K562 (cell line): Measurements from ENCODE around the gene ITM2B. TPM values are rescaled to one million over a fixed set of nuclear protein-coding genes. Genes with fewer than 3 reads are reported as not detected.

Experiments
- ATAC-seq: fragments of 200-7000 bp; cut with Tn5 transposase; 3 replicates; pipeline ENCODE4 v1.9.1; 2020; ENCODE audit warnings: moderate library complexity
- BruUV-seq: library from RNA; stranded (reverse); fragments of 400-500 nt; replicated peaks from 2 replicates; lab custom pipeline; 2021; lab: Mats Ljungman, UMichigan
- CTCF ChIA-PET: fragments of 300-600 bp; formaldehyde crosslinking; extraction: SDS; loops from one replicate; lab custom pipeline; 2021; ENCODE audit warnings: low intra/inter-chr PET ratio; lab: Yijun Ruan, JAX
- POLR2A ChIA-PET: fragments of 300-600, 350-650 bp; sonication (Branson Sonifier 250); formaldehyde crosslinking; extraction: SDS; loops from one replicate; lab custom pipeline; 2021; ENCODE audit warnings: antibody characterized with exemption, inconsistent platforms; lab: Yijun Ruan, JAX
- DNase-seq, 4 experiments: peaks; one replicate each; pipeline versions ENCODE4 v3.0.0 to v3.0.0-alpha.2; 2011 to 2018; ENCODE audit warnings: low spot score in 3 of 4, mixed read lengths in 3 of 4; ENCODE audit errors: extremely low read depth in 1 of 4
- FAIRE-seq: peaks from 2 replicates; lab custom pipeline; 2011; peaks lifted over from hg19 to GRCh38; lab: Jason Lieb, UNC
- H2AFZ ChIP-seq: 2 replicates; pipeline ENCODE4 v1.6.0; 2011; ENCODE audit warnings: low read depth, low read length, control low read depth, inconsistent platforms
- H3K27ac ChIP-seq: fragments of 200-600 bp; 3 replicates; pipeline ENCODE4 v1.8.0; 2011; ENCODE audit warnings: low read depth, mild to moderate bottlenecking, control low read depth, inconsistent platforms, low read length, moderate library complexity, mixed read lengths; ENCODE audit errors: extremely low read depth
- H3K27me3 ChIP-seq, 2 experiments: fragments of 300-600 bp in 1 of 2; 2 replicates in 1 of 2; 3 replicates in 1 of 2; pipeline versions ENCODE4 v1.6.0 to v1.8.0; 2011; ENCODE audit warnings: inconsistent platforms in 2 of 2, low read length in 2 of 2, mild to moderate bottlenecking in 1 of 2, mixed read lengths in 1 of 2, moderate library complexity in 1 of 2; ENCODE audit not compliant: control insufficient read depth in 2 of 2, insufficient read depth in 2 of 2
- H3K36me3 ChIP-seq: fragments of 300-600 bp; 3 replicates; pipeline ENCODE4 v1.8.0; 2011; ENCODE audit warnings: mild to moderate bottlenecking, low read length, inconsistent platforms; ENCODE audit not compliant: control insufficient read depth, insufficient read depth
- H3K4me1 ChIP-seq, 2 experiments: fragments of 200-600 bp in 1 of 2; replicated peaks in 1 of 2; 2 replicates in 1 of 2; 3 replicates in 1 of 2; pipeline versions ENCODE4 v1.5.1 to v1.8.0; 2011; ENCODE audit warnings: inconsistent platforms in 2 of 2, low read length in 2 of 2, mild to moderate bottlenecking in 1 of 2, mixed read lengths in 1 of 2, moderate library complexity in 1 of 2; ENCODE audit not compliant: control insufficient read depth in 2 of 2, insufficient read depth in 2 of 2
- H3K4me2 ChIP-seq: 2 replicates; pipeline ENCODE4 v1.6.1; 2011; ENCODE audit warnings: low read length, control low read depth, inconsistent platforms, mixed read lengths; ENCODE audit not compliant: insufficient read depth
- H3K4me3 ChIP-seq: fragments of 200-600 bp; sonication (generic), shearing (Covaris generic); 2 replicates; pipeline ENCODE4 v1.5.1; 2016; ENCODE audit warnings: control low read depth, inconsistent platforms
- H3K79me2 ChIP-seq: fragments of 200-600 bp; 3 replicates; pipeline ENCODE4 v1.8.0; 2011; ENCODE audit warnings: low read length, inconsistent platforms; ENCODE audit not compliant: control insufficient read depth, insufficient read depth
- H3K9ac ChIP-seq, 2 experiments: 2 replicates each; pipeline versions ENCODE4 v1.6.0 to v1.6.1; 2011; ENCODE audit warnings: low read depth in 2 of 2, low read length in 2 of 2, control low read depth in 1 of 2, inconsistent platforms in 1 of 2, mild to moderate bottlenecking in 1 of 2, mixed read lengths in 1 of 2; ENCODE audit not compliant: insufficient read depth in 1 of 2
- H3K9me1 ChIP-seq: one replicate; pipeline ENCODE4 v1.6.0; 2011; ENCODE audit warnings: inconsistent platforms, mild to moderate bottlenecking, low read length, moderate library complexity; ENCODE audit not compliant: control insufficient read depth, insufficient read depth
- H3K9me3 ChIP-seq: replicated peaks from 2 replicates; pipeline ENCODE4 v1.5.1; 2011; ENCODE audit warnings: low read depth, low read length, inconsistent platforms; ENCODE audit not compliant: control insufficient read depth, insufficient read depth
- H4K20me1 ChIP-seq: replicated peaks from 2 replicates; pipeline ENCODE4 v1.6.1; 2011; ENCODE audit warnings: low read length, inconsistent platforms, mixed read lengths; ENCODE audit not compliant: control insufficient read depth, insufficient read depth
- CHD4 ChIP-seq: fragments of 200-600 bp; sonication (generic); IDR thresholded peaks from 3 replicates; pipeline ENCODE4 v1.6.1; 2012; ENCODE audit warnings: low read depth, mild to moderate bottlenecking, mixed read lengths, low read length, inconsistent platforms; ENCODE audit not compliant: insufficient read depth, insufficient replicate concordance, poor library complexity, severe bottlenecking
- EGR1 ChIP-seq: fragments of 450-650 bp; conservative IDR thresholded peaks from 2 replicates; pipeline ENCODE4 v1.6.1; 2017; ENCODE audit warnings: mild to moderate bottlenecking
- NELFE ChIP-seq: IDR thresholded peaks from 2 replicates; pipeline ENCODE4 v1.6.1; 2011; ENCODE audit warnings: mild to moderate bottlenecking; ENCODE audit not compliant: insufficient read depth, insufficient read length
- PTBP1 ChIP-seq: fragments of 200-400 bp; formaldehyde crosslinking; IDR thresholded peaks from 2 replicates; pipeline ENCODE4 v1.6.1; 2017; ENCODE audit warnings: low read depth, low read length
- RFX7 ChIP-seq: fragments of 250-450 bp; sonication (Bioruptor Pico); IDR thresholded peaks from 2 replicates; pipeline ENCODE4 v1.5.1; 2021; ENCODE audit warnings: mild to moderate bottlenecking
- SIRT6 ChIP-seq: IDR thresholded peaks from one replicate; pipeline ENCODE4 v1.6.1; 2012; ENCODE audit warnings: low read depth, mild to moderate bottlenecking, control low read depth, inconsistent platforms, low read length, moderate library complexity
- ZBTB7A ChIP-seq: IDR thresholded peaks from 2 replicates; pipeline ENCODE4 v1.6.1; 2011; ENCODE audit warnings: low read depth, mild to moderate bottlenecking, low read length, moderate library complexity, borderline replicate concordance; ENCODE audit not compliant: control insufficient read depth
- ZNF175 ChIP-seq: fragments of 200-800 bp; sonication (Bioruptor generic); IDR thresholded peaks from 2 replicates; pipeline ENCODE4 v1.6.1; 2016; ENCODE audit warnings: low read depth, mild to moderate bottlenecking, missing genetic modification characterization, missing compliant biosample characterization
- ZNF232 ChIP-seq: sonication (generic); formaldehyde crosslinking; IDR thresholded peaks from 2 replicates; pipeline ENCODE4 v1.8.0; 2022; ENCODE audit warnings: mild to moderate bottlenecking, missing genetic modification reagents
- ZSCAN32 ChIP-seq: fragments of 450-650 bp; formaldehyde crosslinking; IDR thresholded peaks from 2 replicates; pipeline ENCODE4 v1.4.0; 2020; ENCODE audit warnings: mild to moderate bottlenecking, moderate library complexity
- WGBS: fragments of 100-300 bp; shearing (Covaris generic); methylation state at CpG from one replicate; pipeline ENCODE4 v1.1.6; 2016; ENCODE audit warnings: low coverage, mixed read lengths; ENCODE audit not compliant: insufficient coverage; ENCODE audit errors: missing lambda C conversion rate; 5-methylcytosine and 5-hydroxymethylcytosine counted together
- in situ Hi-C: fragments of 300-500 bp; cut with MboI; formaldehyde crosslinking; loops from 4 replicates; pipeline ENCODE4 v1.15.0; 2018; ENCODE audit warnings: inconsistent platforms, mixed read lengths
- intact Hi-C: fragments of 100-400 bp; cut with micrococcal nuclease; formaldehyde crosslinking; loops from 2 replicates; pipeline ENCODE4 v1.14.2; 2022
- polyA plus RNA-seq, 8 experiments: library from polyadenylated mRNA; depleted of rRNA in 4 of 8; stranded (reverse) in 5 of 8; unstranded in 3 of 8; fragments of >200 nt; fragmentation: Nextera tagmentation in 2 of 8; fragmentation: Illumina TruSeq in 1 of 8; extraction: Ambion mirVana in 2 of 8; extraction: Trizol in 1 of 8; gene quantifications; 2 replicates each; pipeline versions ENCODE4 v1.2.1 to v1.2.3, GENCODE V29; 2011 to 2014; ENCODE audit warnings: inconsistent platforms in 1 of 8, missing spikeins in 1 of 8
- total RNA-seq, 7 experiments: library from RNA; depleted of rRNA in 6 of 7; stranded (reverse); fragments of >200 nt in 6 of 7; fragmentation: Illumina TruSeq in 2 of 7; extraction: Trizol in 2 of 7; gene quantifications; 2 replicates each; pipeline versions ENCODE4 v1.2.1 to v1.2.3, GENCODE V29; 2011 to 2021; ENCODE audit warnings: low replicate concordance in 1 of 7
- TF ChIP-seq, protein P1 (sequence below), 2 experiments: fragments of 450-650 bp in 1 of 2; sonication (generic) in 1 of 2; formaldehyde crosslinking in 1 of 2; IDR thresholded peaks; 2 replicates each; pipeline versions ENCODE4 v1.7.1 to v1.9.0; 2016 to 2022; ENCODE audit warnings: inconsistent platforms in 1 of 2, mild to moderate bottlenecking in 1 of 2, missing genetic modification reagents in 1 of 2

ITM2B gene
- total and polyA plus RNA-seq, 9 of the 15 experiments (the other 6 are each of a cell fraction or from before 2014, with no cell fraction given), result 22.0 to 83.8 (median 45.0) TPM

GRCh38 chr13:48266701-48267639 lies 34.0 kb downstream of the ITM2B start:
- no peak overlapping the region for H3K9ac ChIP-seq
- DNase-seq, result no peak
- H3K79me2 ChIP-seq, result no peaks in the 10 kb centered on the region
- H3K4me2 ChIP-seq, result no peak overlapping the region
- ChIA-PET CTCF (no interaction called here), POLR2A (interaction anchor here (0.5 to 1.1 kb wide), 3 partner anchors 11 to 544 kb away, joined by 3 read pairs; no protein-coding TSS in a partner anchor)
- no peak overlapping the region for H3K27ac ChIP-seq
- no peak for FAIRE-seq
- TF ChIP-seq SIRT6, result no peak
- no peak for TF ChIP-seq CHD4
- TF ChIP-seq, protein P1, sequence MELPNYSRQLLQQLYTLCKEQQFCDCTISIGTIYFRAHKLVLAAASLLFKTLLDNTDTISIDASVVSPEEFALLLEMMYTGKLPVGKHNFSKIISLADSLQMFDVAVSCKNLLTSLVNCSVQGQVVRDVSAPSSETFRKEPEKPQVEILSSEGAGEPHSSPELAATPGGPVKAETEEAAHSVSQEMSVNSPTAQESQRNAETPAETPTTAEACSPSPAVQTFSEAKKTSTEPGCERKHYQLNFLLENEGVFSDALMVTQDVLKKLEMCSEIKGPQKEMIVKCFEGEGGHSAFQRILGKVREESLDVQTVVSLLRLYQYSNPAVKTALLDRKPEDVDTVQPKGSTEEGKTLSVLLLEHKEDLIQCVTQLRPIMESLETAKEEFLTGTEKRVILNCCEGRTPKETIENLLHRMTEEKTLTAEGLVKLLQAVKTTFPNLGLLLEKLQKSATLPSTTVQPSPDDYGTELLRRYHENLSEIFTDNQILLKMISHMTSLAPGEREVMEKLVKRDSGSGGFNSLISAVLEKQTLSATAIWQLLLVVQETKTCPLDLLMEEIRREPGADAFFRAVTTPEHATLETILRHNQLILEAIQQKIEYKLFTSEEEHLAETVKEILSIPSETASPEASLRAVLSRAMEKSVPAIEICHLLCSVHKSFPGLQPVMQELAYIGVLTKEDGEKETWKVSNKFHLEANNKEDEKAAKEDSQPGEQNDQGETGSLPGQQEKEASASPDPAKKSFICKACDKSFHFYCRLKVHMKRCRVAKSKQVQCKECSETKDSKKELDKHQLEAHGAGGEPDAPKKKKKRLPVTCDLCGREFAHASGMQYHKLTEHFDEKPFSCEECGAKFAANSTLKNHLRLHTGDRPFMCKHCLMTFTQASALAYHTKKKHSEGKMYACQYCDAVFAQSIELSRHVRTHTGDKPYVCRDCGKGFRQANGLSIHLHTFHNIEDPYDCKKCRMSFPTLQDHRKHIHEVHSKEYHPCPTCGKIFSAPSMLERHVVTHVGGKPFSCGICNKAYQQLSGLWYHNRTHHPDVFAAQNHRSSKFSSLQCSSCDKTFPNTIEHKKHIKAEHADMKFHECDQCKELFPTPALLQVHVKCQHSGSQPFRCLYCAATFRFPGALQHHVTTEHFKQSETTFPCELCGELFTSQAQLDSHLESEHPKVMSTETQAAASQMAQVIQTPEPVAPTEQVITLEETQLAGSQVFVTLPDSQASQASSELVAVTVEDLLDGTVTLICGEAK (IDR thresholded peaks at IDR 0.05), result no peak
- TF ChIP-seq, protein P1 (CRISPR knock-in tag; IDR thresholded peaks at IDR 0.05), result no peak
- TF ChIP-seq NELFE, result no peak
- TF ChIP-seq ZNF175, result no peak
- no peak for TF ChIP-seq RFX7 (CRISPR knock-in tag)
- TF ChIP-seq ZBTB7A, result no peak
- no peak for TF ChIP-seq PTBP1
- no peak for TF ChIP-seq ZNF232
- TF ChIP-seq EGR1, result no peak
- TF ChIP-seq ZSCAN32 (CRISPR knock-in tag), result no peak
- no peaks in the 10 kb centered on the region for H3K27me3 ChIP-seq
- H3K36me3 ChIP-seq, result peaks cover 4% of the 10 kb centered on the region; the same call in 1 of the 3 replicates
- intact Hi-C loops, result no loop called here
- no peak overlapping the region for H2AFZ ChIP-seq
- no peak for ATAC-seq
- no peaks in the 10 kb centered on the region for H3K9me3 ChIP-seq
- in situ Hi-C loops, result no loop called here
- no peaks in the 10 kb centered on the region for H3K4me1 ChIP-seq
- BruUV-seq, result no TSS peak
- no peak overlapping the region for H3K4me3 ChIP-seq
- no peaks in the 10 kb centered on the region for H3K9me1 ChIP-seq
- H4K20me1 ChIP-seq, result no peaks in the 10 kb centered on the region
- WGBS, result 47% methylated on average over 2 of the region's 2 CpGs
